ENCODE data around the gene HES5.

GRCh38 chr1:2480986-2481364, 49.1 kb downstream of the HES5 start:
- TF ChIP-seq CTCF (conservative IDR thresholded peaks at IDR 0.05 in 1 of 2, IDR thresholded peaks at IDR 0.05 in 1 of 2; ENCODE audit: low read depth in 1 of 2, low read length in 2 of 2) (no peak), EZH2 (IDR thresholded peaks at IDR 0.05; ENCODE audit: low read length, missing control alignments) (no peak)

All from fibroblast of lung (primary cell).